HG03354 (cell line): ENCODE results near the gene ICAM2.
A peak's percentile ranks its signal among the peaks of the same experiment; 100 is the strongest.
"Not testable (repeated sequence)": the region's sequence is repeated elsewhere in the genome, so short reads cannot be mapped to it uniquely, and the experiment has no call there.

Source experiments
- ATAC-seq: cut with Tn5 transposase; IDR thresholded peaks from one replicate; pipeline ENCODE4 v1.9.1; 2021; ENCODE audit warnings: mild to moderate bottlenecking; ENCODE audit not compliant: unreplicated experiment, poor library complexity, severe bottlenecking

The ICAM2 gene

GRCh38 chr17:63982641-63983040 is 37.8 kb downstream of the ICAM2 start:
- ATAC-seq: not testable (repeated sequence)

- no peak for ATAC-seq
Measured at GRCh38 chr17:63978272-63979200, 41.9 kb downstream of the ICAM2 start.

- no peak for ATAC-seq
Measured at GRCh38 chr17:63976702-63977101, 43.7 kb downstream of the ICAM2 start.

- no peak for ATAC-seq
Measured at GRCh38 chr17:63975541-63976092, 44.8 kb downstream of the ICAM2 start.

- no peak for ATAC-seq
Measured at GRCh38 chr17:63974594-63975192, 45.7 kb downstream of the ICAM2 start.

- no peak for ATAC-seq
Measured at GRCh38 chr17:63973930-63974593, 46.4 kb downstream of the ICAM2 start.

- ATAC-seq: no peak
Measured at GRCh38 chr17:63973247-63973646, 47.2 kb downstream of the ICAM2 start.

GRCh38 chr17:63972796-63973195 is 47.6 kb downstream of the ICAM2 start, which contains the start of gene SCN4A:
TSS of gene SCN4A (minus strand) at chr17:63972918. CDS start at chr17:63972841, 77 bp downstream.
- ATAC-seq: no peak

- ATAC-seq: no peak
Measured at GRCh38 chr17:63969278-63969677, 51.2 kb downstream of the ICAM2 start.

GRCh38 chr17:63967953-63968352 is 52.5 kb downstream of the ICAM2 start:
- no peak for ATAC-seq

- peak; percentile 65 for ATAC-seq
Measured at GRCh38 chr17:63966646-63967264, 53.7 kb downstream of the ICAM2 start.

GRCh38 chr17:63963123-63963522 is 57.3 kb downstream of the ICAM2 start:
- no peak for ATAC-seq

- ATAC-seq: no peak
Measured at GRCh38 chr17:63962298-63962744, 58.1 kb downstream of the ICAM2 start.

GRCh38 chr17:63961355-63962212 is 58.8 kb downstream of the ICAM2 start:
- ATAC-seq: no peak

- no peak for ATAC-seq
Measured at GRCh38 chr17:63960430-63960829, 60.0 kb downstream of the ICAM2 start.

- no peak for ATAC-seq
Measured at GRCh38 chr17:63960006-63960405, 60.4 kb downstream of the ICAM2 start.

GRCh38 chr17:63956296-63956920 is 64.0 kb downstream of the ICAM2 start:
- no peak for ATAC-seq

GRCh38 chr17:63955791-63956190 is 64.6 kb downstream of the ICAM2 start:
- no peak for ATAC-seq
